Activated naive CD8-positive, alpha-beta T cell (primary cell): ENCODE data around the gene UBE2A.

Source experiments
- H3K27ac Mint-ChIP-seq: one replicate; pipeline ENCODE4 v1.8.0; 2021; ENCODE audit warnings: mixed read lengths
- H3K27me3 Mint-ChIP-seq: one replicate; pipeline ENCODE4 v1.8.0; 2021; ENCODE audit warnings: mixed read lengths
- H3K36me3 Mint-ChIP-seq: one replicate; pipeline ENCODE4 v1.8.0; 2021; ENCODE audit warnings: mixed read lengths
- H3K4me1 Mint-ChIP-seq: one replicate; pipeline ENCODE4 v1.8.0; 2021; ENCODE audit warnings: low read depth, mixed read lengths
- H3K4me3 Mint-ChIP-seq: one replicate; pipeline ENCODE4 v1.8.0; 2021; ENCODE audit warnings: mild to moderate bottlenecking, mixed read lengths
- H3K9me3 Mint-ChIP-seq: one replicate; pipeline ENCODE4 v1.8.0; 2021; ENCODE audit warnings: low read depth, mixed read lengths

UBE2A gene

DNA sequence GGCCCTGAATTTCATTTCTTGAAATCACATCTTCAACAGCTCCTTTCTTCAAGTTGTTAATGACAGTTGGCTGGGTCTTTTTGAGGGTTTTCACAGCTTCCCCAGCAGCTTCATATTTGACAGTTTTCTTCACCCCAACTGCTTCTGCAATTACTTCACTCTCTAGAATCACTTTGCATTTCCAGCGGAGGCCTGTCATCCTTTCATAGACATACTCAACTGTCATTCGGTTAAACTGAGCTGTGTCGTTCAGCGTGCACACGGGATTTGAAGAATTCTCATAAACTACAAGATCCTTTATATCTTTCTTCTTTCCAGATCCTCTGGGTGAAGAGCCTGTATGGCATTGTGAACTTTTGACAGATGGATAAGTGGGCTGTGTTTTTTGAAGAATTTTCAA, 15.4 kb downstream of the UBE2A start:
- Mint-ChIP-seq H3K27me3 (no peaks in the 10 kb centered on the region), H3K27ac (no peak overlapping the region), H3K9me3 (no peaks in the 10 kb centered on the region), H3K4me1 (peaks cover 7% of the 10 kb centered on the region), H3K4me3 (no peak overlapping the region), H3K36me3 (no peaks in the 10 kb centered on the region)

DNA sequence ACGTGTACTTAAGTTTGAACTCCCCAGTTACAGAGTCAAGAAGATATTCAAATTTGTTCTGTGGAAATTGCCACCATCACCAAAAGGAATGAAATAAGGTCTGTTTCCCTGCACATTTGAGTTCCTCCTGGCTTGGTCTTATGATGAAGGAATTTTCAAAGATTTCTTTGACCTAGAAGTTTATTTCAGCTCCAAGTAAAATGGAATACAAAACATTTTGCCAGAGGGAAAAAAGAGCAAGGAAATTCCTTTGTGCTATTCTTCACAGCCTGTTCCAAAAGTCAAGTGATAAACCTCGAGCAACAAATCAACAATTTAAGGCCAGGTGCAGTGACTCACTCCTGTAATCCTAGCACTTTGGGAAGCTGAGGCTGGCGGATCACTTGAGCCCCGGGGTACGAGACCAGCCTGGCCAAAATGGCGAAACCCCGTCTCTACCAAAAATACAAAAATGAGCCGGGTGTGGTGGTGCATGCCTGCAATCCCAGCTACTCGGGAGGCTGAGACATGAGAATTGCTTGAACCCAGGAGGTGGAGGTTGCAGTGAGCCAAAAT, 28.4 kb downstream of the UBE2A start:
- peaks cover 41% of the 10 kb centered on the region for H3K4me1 Mint-ChIP-seq
- H3K9me3 Mint-ChIP-seq = no peaks in the 10 kb centered on the region
- no peaks in the 10 kb centered on the region for H3K27me3 Mint-ChIP-seq
- H3K4me3 Mint-ChIP-seq = no peak overlapping the region
- no peaks in the 10 kb centered on the region for H3K36me3 Mint-ChIP-seq
- no peak overlapping the region for H3K27ac Mint-ChIP-seq

DNA sequence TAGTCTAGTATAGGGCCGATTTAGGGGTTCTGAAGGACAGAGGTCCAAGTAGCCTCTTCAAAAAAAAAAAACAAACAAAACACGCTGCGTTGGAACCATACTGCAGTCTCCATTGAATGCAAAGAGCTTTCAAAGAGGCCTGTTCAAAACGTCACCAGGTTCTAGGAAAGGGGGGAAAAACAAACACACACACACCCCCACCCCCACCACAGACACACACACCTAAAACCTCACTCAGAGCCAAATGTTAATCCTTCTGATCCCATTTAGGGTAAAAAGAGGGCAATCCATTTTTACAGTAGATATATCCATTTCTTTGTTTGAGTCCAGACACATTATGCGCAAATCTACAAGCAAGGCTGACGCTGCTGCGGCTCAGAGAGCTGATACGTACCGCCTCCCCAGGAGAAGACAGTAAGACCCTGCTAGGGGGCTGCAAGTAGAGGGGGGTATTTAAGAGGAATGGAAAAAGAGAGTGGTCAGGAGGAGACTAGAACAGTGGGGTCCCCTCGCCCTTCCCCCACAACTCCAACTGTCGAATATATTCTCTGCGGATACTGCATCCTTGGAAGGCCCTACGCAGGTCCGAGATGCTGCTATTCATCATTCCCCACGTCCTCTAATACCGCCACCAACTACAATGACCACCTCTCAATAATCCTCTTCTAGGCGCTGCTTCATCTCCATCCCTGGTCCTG, 30.6 kb downstream of the UBE2A start:
- Mint-ChIP-seq H3K4me1 (peaks cover 33% of the 10 kb centered on the region), H3K36me3 (no peaks in the 10 kb centered on the region), H3K27ac (peak overlapping the region; percentile 59), H3K9me3 (no peaks in the 10 kb centered on the region), H3K27me3 (no peaks in the 10 kb centered on the region), H3K4me3 (peak overlapping the region; percentile 94)

DNA sequence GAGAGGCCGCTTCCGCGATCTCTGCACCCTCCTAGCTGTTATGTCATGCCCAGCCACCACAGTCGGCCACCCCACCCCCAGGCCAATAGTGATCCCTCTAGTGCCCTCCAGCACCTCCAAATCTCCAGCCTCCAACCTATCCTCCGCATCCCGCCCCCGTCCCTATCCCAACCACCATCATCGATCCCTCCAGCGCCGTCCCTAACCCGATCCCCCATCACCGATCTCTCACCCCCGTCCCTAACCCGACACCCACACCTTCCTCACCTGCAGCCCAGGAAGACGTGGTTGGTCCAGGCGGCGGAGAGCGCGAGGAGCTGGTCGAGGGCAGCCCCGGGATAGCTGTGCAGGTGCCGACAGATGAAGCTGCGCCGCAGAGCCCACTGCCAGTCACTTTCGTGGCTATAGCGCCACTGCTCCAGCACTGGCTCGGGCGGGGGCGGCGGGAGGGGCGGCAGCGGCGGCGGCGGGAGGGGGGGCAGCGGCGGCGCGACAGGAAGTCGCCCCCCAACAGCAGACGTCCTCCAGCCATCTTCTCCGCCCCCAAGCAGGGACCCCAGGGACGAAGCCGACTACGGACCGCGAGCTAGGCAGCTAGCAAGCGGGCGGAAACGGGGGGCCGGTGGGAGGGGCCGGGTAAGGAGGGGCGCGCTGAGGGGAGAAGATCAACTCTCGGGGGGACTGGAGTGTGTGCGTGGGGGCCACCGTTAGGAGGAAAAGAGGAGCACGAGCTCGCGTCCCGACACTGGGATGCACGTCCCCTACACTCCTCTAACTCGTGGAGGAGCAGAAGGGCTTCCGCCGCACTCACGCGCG, 31.3 kb downstream of the UBE2A start:
- H3K4me1 Mint-ChIP-seq = peaks cover 39% of the 10 kb centered on the region
- H3K27me3 Mint-ChIP-seq = no peaks in the 10 kb centered on the region
- H3K27ac Mint-ChIP-seq = peak overlapping the region; percentile 95
- no peaks in the 10 kb centered on the region for H3K36me3 Mint-ChIP-seq
- H3K9me3 Mint-ChIP-seq = no peaks in the 10 kb centered on the region
- H3K4me3 Mint-ChIP-seq = peak overlapping the region; percentile 94

DNA sequence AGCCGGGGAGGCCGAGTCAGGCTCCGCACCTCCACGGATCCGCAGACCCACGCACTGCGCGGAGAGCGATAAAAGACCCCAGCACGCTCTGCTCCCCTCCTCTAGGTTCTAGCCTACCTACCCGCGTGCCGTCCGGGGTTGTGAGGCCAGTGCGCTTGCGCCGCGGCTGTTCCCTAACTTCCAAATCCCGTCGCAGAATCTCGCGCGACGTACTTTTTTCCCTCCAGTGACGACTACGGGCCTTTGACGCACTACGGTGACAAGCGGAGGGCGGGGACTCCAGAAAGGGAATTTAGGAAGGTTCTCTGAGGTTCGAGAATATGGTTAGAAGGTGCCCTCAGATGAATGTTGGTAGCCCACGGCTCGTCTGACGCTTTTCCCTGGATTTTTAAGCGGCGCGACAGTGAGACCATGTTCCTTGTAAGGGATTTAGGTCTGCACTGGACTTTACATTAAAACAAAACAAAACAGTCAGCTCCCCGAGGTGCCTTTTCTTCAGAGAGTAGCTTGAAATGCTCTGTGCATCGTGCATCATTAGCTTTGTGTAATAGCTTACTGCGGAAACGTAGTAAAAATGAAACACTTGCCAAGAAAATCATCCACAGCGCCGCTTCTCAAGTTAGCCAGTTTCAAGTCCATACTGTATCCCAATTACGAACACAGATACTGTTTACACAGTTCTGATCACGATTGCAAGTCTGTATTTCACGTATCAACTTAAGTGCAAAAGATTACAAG, 32.1 kb downstream of the UBE2A start, which contains the start of gene NKRF:
Gene NKRF, minus strand, starts transcription at position 145 of the 738 bp plus-strand sequence.
- Mint-ChIP-seq H3K36me3 (no peaks in the 10 kb centered on the region), H3K27me3 (no peaks in the 10 kb centered on the region), H3K4me3 (peak within 1 kb of the TSS; percentile 94), H3K27ac (peak within 1 kb of the TSS; percentile 95), H3K4me1 (peaks cover 39% of the 10 kb centered on the region), H3K9me3 (no peaks in the 10 kb centered on the region)

DNA sequence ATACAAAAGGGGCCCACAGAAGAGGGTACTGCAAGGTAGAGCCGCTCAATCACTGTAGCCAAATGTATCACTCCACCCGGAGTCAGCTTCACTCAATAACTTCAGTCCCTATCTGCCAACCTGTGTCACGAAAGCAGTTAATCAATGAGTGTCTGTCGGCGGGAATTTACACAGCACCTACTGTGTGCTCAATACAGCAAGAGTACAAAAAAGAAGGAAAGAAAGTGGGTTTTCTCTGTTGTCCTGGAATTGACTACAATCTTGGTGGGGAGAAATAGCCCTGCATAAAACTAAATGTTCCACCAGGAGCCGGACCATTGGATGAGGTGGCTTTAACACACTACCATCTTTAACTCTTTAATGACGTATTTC, 32.6 kb downstream of the UBE2A start:
- Mint-ChIP-seq H3K27ac (peak overlapping the region; percentile 95), H3K4me1 (peaks cover 37% of the 10 kb centered on the region), H3K4me3 (peak overlapping the region; percentile 91), H3K36me3 (no peaks in the 10 kb centered on the region), H3K9me3 (no peaks in the 10 kb centered on the region), H3K27me3 (no peaks in the 10 kb centered on the region)

DNA sequence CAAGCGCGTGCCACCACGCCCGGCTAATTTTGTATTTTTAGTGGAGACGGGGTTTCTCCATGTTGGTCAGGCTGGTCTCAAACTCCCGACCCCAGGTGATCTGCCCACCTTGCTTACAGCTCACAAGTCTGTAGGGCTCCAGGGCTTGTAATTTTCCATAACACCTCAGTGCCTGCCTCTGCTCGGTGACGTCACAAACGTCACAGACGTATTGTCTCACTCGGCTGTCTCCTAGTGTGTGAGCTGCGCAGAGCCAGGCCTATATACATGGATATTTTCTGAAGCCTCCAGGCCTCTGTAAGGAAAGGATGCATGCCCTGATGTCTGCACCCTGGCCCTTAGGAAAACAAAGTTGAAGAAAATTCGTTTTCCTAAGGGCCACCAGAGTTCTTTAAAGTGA, 40.4 kb downstream of the UBE2A start:
- H3K27ac Mint-ChIP-seq = no peak overlapping the region
- peaks cover 7% of the 10 kb centered on the region for H3K4me1 Mint-ChIP-seq
- H3K4me3 Mint-ChIP-seq = no peak overlapping the region
- no peaks in the 10 kb centered on the region for H3K36me3 Mint-ChIP-seq
- no peaks in the 10 kb centered on the region for H3K27me3 Mint-ChIP-seq
- H3K9me3 Mint-ChIP-seq = no peaks in the 10 kb centered on the region

DNA sequence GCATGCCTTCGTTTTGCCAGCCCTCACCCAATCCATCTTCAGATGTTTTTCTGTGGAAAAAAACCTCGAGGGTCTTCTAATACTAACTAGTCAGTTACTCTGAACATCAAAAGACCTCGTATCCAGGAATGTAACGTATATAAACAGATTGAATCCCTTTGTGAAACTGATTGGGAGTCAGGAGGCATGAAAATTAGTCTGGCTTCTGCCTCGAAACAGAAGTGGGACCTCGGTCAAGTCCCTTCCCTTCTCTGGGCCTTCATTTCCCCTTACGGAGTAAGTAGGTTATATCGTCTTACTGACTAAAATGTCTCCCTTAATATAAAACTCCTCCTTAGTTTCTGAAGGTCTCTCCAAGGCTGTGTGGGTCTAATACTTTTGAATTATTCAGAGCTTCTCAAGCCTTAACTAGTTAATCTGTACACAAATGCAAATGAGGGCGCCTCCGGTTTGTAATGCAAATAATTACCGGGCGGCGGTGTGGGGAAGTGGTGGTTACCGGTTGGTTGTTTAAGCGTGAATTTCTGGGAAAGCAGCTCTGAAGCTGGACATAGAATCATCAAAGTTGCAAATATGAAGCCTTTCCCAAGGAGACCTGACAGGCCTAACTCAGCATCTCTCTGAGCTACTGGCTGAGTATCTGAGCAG, 43.3 kb downstream of the UBE2A start:
- H3K4me1 Mint-ChIP-seq = peaks cover 4% of the 10 kb centered on the region
- H3K27ac Mint-ChIP-seq = peak overlapping the region; percentile 10
- H3K27me3 Mint-ChIP-seq = no peaks in the 10 kb centered on the region
- no peaks in the 10 kb centered on the region for H3K9me3 Mint-ChIP-seq
- H3K4me3 Mint-ChIP-seq = no peak overlapping the region
- H3K36me3 Mint-ChIP-seq = no peaks in the 10 kb centered on the region

DNA sequence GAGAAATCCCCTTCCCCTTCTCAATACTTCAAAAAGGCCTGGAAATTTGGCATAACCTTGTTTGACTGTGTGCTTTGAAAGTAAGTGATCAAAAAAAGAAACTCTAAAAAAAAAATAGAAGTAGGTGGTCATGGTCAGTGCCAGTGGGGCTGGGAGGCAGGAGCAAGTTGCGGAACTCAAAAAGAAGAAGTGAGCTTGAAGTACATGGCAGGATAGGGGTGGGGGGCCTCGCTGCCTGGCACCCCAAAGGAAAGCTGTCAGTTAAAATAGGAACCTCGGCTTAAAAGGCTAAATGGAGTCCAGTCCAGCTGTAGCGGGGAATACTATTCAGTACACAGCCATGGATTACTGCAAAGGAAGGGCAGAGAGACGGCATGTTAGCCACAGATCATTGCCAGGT, 44.1 kb downstream of the UBE2A start:
- peaks cover 4% of the 10 kb centered on the region for H3K4me1 Mint-ChIP-seq
- H3K9me3 Mint-ChIP-seq = no peaks in the 10 kb centered on the region
- no peaks in the 10 kb centered on the region for H3K36me3 Mint-ChIP-seq
- H3K27me3 Mint-ChIP-seq = no peaks in the 10 kb centered on the region
- H3K27ac Mint-ChIP-seq = peak overlapping the region; percentile 22
- H3K4me3 Mint-ChIP-seq = no peak overlapping the region

DNA sequence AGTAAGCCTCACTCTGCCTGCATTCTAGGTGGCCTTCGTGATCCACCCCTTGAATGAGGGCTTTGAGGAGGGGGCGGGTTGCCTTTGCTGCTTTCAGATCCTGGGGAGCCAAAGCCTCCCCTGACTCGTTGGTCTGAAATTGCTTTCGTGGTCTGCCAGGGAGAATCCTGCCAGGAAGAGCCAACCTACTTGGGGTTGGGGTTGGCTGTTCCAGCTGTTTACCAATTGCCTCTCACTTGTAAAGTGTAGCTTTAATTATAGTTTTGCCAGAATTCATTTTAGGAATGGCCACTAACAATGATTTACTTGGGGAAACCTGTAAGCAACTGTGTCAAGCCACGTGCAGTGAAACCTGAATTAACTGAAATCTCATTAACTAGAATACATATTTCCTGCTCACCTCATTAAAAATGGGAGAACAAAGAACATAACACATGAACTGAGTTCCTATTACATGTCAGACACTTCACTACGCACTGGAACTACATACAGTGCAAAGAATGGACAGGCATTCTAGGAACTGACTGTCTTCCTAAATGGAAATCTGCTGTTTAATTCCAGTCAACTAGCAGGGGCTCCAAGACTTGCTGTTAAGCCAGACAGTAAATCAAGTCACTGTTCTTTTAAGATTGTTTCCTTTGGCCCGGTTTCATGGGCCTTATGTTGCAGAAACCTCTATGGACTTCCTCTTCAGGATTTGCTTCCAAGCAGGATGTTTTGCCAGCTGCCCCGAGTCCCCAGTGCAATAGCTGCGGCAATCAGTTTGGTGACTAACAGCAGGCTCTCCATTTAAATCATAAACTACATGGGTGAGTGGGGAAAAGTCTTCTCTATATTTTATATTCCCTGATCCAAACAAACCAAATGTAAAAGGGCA, 48.2 kb downstream of the UBE2A start:
- Mint-ChIP-seq H3K27ac (peak overlapping the region; percentile 34), H3K4me1 (peaks cover 4% of the 10 kb centered on the region), H3K4me3 (no peak overlapping the region), H3K36me3 (no peaks in the 10 kb centered on the region), H3K9me3 (no peaks in the 10 kb centered on the region), H3K27me3 (no peaks in the 10 kb centered on the region)

DNA sequence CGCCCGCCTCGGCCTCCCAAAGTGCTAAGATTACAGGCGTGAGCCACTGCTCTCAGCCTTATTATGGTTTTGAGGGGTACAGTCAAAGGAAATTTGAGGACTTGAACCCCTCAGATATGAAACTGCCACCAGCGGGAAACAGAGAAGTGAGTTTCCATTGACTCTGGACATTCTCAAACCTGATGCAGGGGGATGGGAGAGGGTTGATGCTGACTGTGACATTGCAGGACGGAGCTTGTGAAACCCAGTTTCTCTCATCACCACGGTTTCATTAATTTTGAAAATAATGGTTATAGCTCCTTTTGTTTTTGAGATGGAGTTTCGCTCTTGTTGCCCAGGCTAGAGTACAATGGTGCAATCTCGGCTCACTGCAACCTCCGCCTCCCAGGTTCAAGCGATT, 50.1 kb downstream of the UBE2A start:
- Mint-ChIP-seq H3K4me3 (no peak overlapping the region), H3K4me1 (peaks cover 4% of the 10 kb centered on the region), H3K36me3 (no peaks in the 10 kb centered on the region), H3K9me3 (no peaks in the 10 kb centered on the region), H3K27ac (no peak overlapping the region), H3K27me3 (no peaks in the 10 kb centered on the region)

DNA sequence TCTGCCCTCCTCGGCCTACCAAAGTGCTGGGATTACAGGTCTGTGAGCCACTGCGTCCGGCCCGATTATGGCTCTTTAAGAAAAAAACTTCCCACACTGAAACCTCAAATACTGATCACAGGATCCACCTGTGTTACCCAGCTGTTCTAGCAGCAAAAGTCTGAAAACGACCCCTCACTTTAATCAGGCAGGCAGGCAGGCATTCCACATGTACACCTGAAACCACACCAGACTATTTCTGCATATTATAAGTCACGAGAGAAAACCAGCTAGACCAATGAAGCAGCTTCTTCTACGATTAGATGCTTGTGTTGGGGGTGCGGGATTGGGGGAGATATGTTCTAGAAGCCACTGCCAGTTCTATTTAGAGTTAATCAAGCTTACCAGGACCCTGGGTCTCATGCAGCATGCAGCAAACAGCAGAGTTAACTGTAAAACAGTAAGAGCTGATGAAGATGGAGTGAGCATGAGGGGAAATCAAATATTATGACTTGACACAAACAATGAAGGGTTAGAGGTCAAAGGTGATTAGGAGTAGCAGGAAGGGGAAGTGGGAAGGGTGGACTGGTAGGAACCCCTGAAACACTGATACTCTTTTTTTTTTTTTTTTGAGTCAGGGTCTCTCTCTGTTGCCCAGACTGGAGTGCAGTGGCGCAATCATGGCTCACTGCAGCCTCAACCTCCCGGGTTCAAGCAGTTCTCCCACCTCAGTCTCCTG, 50.7 kb downstream of the UBE2A start:
- Mint-ChIP-seq H3K27ac (peak overlapping the region; percentile 54), H3K4me3 (no peak overlapping the region), H3K27me3 (no peaks in the 10 kb centered on the region), H3K36me3 (no peaks in the 10 kb centered on the region), H3K4me1 (no peaks in the 10 kb centered on the region), H3K9me3 (no peaks in the 10 kb centered on the region)

DNA sequence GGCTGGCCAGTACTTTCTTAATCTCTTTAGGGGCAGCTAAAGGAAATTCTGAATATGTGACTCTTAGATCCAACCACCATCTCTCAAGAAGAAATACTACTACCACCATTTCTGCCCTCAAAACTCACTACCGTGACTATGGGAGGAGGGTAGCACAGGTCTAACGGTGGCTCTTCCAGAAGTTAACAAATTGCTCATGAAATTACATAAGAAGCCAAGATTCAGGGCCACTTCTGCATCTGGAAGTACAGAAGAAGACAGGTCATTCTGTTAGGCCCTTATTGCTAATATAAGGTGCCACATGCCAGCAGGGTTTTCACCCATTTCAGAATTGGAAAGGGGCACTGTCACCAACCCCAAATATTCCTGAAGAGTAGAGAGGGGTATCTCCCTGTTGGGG, 51.5 kb downstream of the UBE2A start:
- Mint-ChIP-seq H3K4me3 (no peak overlapping the region), H3K9me3 (no peaks in the 10 kb centered on the region), H3K27me3 (no peaks in the 10 kb centered on the region), H3K27ac (no peak overlapping the region), H3K36me3 (no peaks in the 10 kb centered on the region), H3K4me1 (no peaks in the 10 kb centered on the region)
